Vagina (tissue), 2 donors: ENCODE results near the gene P2RY8. TPM values are rescaled to one million over a fixed set of nuclear protein-coding genes. Genes with fewer than 3 reads are reported as not detected.

ENCODE experiments used
- DNase-seq, 2 donors: peaks; one replicate each; pipeline ENCODE4 v3.0.0-alpha.2; 2017; ENCODE audit errors: extremely low spot score in 2 of 2
- H3K27ac ChIP-seq: fragments of 200-600 bp; sonication (generic); one replicate; pipeline ENCODE4 v1.5.1; 2019
- H3K27me3 ChIP-seq: fragments of 200-600 bp; sonication (generic); one replicate; pipeline ENCODE4 v1.5.1; 2019
- H3K36me3 ChIP-seq, 2 donors: fragments of 200-600 bp; sonication (generic); one replicate each; pipeline ENCODE4 v1.5.1; 2017 to 2019
- H3K4me1 ChIP-seq: fragments of 200-600 bp; sonication (generic); one replicate; pipeline ENCODE4 v1.5.1; 2019
- H3K4me3 ChIP-seq, 2 donors: fragments of 200-600 bp; sonication (generic); 1 replicate in 1 of 2; 2 replicates in 1 of 2; pipeline ENCODE4 v1.5.1; 2016 to 2019
- H3K9me3 ChIP-seq: fragments of 200-600 bp; sonication (generic); one replicate; pipeline ENCODE4 v1.5.1; 2019
- CTCF ChIP-seq, 3 experiments: fragments of 450-650 bp in 2 of 3; fragments of 200-600 bp in 1 of 3; sonication (generic) in 1 of 3; IDR thresholded peaks; one replicate each; pipeline ENCODE4 v1.5.1; 2017 to 2019; ENCODE audit warnings: antibody characterized with exemption in 3 of 3, mild to moderate bottlenecking in 2 of 3, moderate library complexity in 2 of 3
- POLR2A ChIP-seq, 2 donors: fragments of 450-650 bp; IDR thresholded peaks; one replicate each; pipeline ENCODE4 v1.6.1; 2017; ENCODE audit warnings: antibody characterized with exemption in 2 of 2, mild to moderate bottlenecking in 2 of 2, moderate library complexity in 2 of 2
- POLR2AphosphoS5 ChIP-seq, 2 donors: sonication (generic); formaldehyde crosslinking; IDR thresholded peaks; one replicate each; pipeline ENCODE4 v1.9.0; 2017; ENCODE audit warnings: antibody characterized with exemption in 2 of 2, mild to moderate bottlenecking in 2 of 2, low read depth in 1 of 2; ENCODE audit not compliant: insufficient read depth in 1 of 2
- intact Hi-C: fragments of 100-400 bp; cut with DNase I; formaldehyde crosslinking; loops from one replicate; pipeline ENCODE4 v1.15.1; 2023
- total RNA-seq: library from RNA; depleted of rRNA; stranded (reverse); fragments of >200 nt; gene quantifications from one replicate; pipeline ENCODE4 v1.2.3, GENCODE V29; 2016

Gene P2RY8
- total RNA-seq, 1 donor from 2014 or later = 0.74 TPM

- no peaks in the 10 kb centered on the region for H3K9me3 ChIP-seq
- H3K27me3 ChIP-seq = no peaks in the 10 kb centered on the region
- TF ChIP-seq POLR2AphosphoS5 (IDR thresholded peaks at IDR 0.05; ENCODE audit: insufficient read depth in 1 of 2, low read depth in 1 of 2) = no peak
- no peak for TF ChIP-seq POLR2A (IDR thresholded peaks at IDR 0.05)
- no peak for TF ChIP-seq CTCF (IDR thresholded peaks at IDR 0.05)
- H3K27ac ChIP-seq = no peak overlapping the region
- DNase-seq = no peak
- no peak overlapping the region for H3K4me3 ChIP-seq
- no peaks in the 10 kb centered on the region for H3K4me1 ChIP-seq
- intact Hi-C loops = loop anchor here (10.0 kb wide), 1 partner anchor 1086 kb away; no protein-coding TSS in a partner anchor
- peaks cover 2 to 60% of the 10 kb centered on the region in 2 donors for H3K36me3 ChIP-seq
Measured at GRCh38 chrX:1420371-1420770, 116.6 kb downstream of the P2RY8 start.

- Histone ChIP-seq H3K27ac (no peak overlapping the region), H3K4me3 (no peak overlapping the region), H3K36me3 (peaks cover 2 to 55% of the 10 kb centered on the region in 2 donors), H3K27me3 (no peaks in the 10 kb centered on the region), H3K9me3 (no peaks in the 10 kb centered on the region), H3K4me1 (no peaks in the 10 kb centered on the region)
- intact Hi-C loops = loop anchor here (10.0 kb wide), 1 partner anchor 1085 kb away; no protein-coding TSS in a partner anchor
- no peak for DNase-seq
- TF ChIP-seq POLR2A (IDR thresholded peaks at IDR 0.05) = no peak
- no peak for TF ChIP-seq POLR2AphosphoS5 (IDR thresholded peaks at IDR 0.05; ENCODE audit: insufficient read depth in 1 of 2, low read depth in 1 of 2)
- no peak for TF ChIP-seq CTCF (IDR thresholded peaks at IDR 0.05)
Measured at GRCh38 chrX:1419545-1420355, 117.2 kb downstream of the P2RY8 start.

GRCh38 chrX:1418901-1419544 lies 118.0 kb downstream of the P2RY8 start:
- peaks cover 2 to 60% of the 10 kb centered on the region in 2 donors for H3K36me3 ChIP-seq

GRCh38 chrX:1417921-1418771 lies 118.8 kb downstream of the P2RY8 start:
- H3K4me3 ChIP-seq = no peak overlapping the region
- H3K36me3 ChIP-seq = peaks cover 2 to 65% of the 10 kb centered on the region in 2 donors
- no peak for TF ChIP-seq POLR2A (IDR thresholded peaks at IDR 0.05)
- TF ChIP-seq POLR2AphosphoS5 (IDR thresholded peaks at IDR 0.05; ENCODE audit: insufficient read depth in 1 of 2, low read depth in 1 of 2) = no peak
- TF ChIP-seq CTCF (IDR thresholded peaks at IDR 0.05) = no peak
- no peaks in the 10 kb centered on the region for H3K27me3 ChIP-seq
- H3K9me3 ChIP-seq = no peaks in the 10 kb centered on the region
- H3K27ac ChIP-seq = no peak overlapping the region
- H3K4me1 ChIP-seq = no peaks in the 10 kb centered on the region
- intact Hi-C loops = no loop called here
- no peak for DNase-seq

More at GRCh38 chrX:1418901-1419544, 118.0 kb downstream of the P2RY8 start:
- Histone ChIP-seq H3K9me3 (no peaks in the 10 kb centered on the region), H3K27me3 (no peaks in the 10 kb centered on the region), H3K4me3 (no peak overlapping the region), H3K27ac (no peak overlapping the region), H3K4me1 (no peaks in the 10 kb centered on the region)
- intact Hi-C loops = no loop called here
- TF ChIP-seq CTCF (IDR thresholded peaks at IDR 0.05) = no peak
- TF ChIP-seq POLR2AphosphoS5 (IDR thresholded peaks at IDR 0.05; ENCODE audit: insufficient read depth in 1 of 2, low read depth in 1 of 2) = no peak
- TF ChIP-seq POLR2A (IDR thresholded peaks at IDR 0.05) = no peak
- no peak for DNase-seq
